Lung (tissue), 12 donors: ENCODE measurements around the gene PDXK. TPM values are rescaled to one million over a fixed set of nuclear protein-coding genes. Genes with fewer than 3 reads are reported as not detected.

Experiments used
- ATAC-seq: fragments of 200-7000 bp; cut with Tn5 transposase; one replicate; pipeline ENCODE4 v1.9.1; 2020; ENCODE audit warnings: moderate number of reproducible peaks; ENCODE audit not compliant: insufficient read depth, low FRiP score
- DNase-seq, 3 donors: peaks; one replicate each; pipeline ENCODE4 v3.0.0-alpha.2; 2013 to 2017
- H3K27ac ChIP-seq, 2 donors: one replicate each; pipeline ENCODE4 v1.5.1; 2013; ENCODE audit warnings: mild to moderate bottlenecking in 2 of 2, moderate library complexity in 2 of 2, control low read depth in 1 of 2, inconsistent platforms in 1 of 2, low read depth in 1 of 2, low read length in 1 of 2
- H3K27me3 ChIP-seq, 3 donors: one replicate each; pipeline ENCODE4 v1.5.1; 2013; ENCODE audit warnings: low read length in 2 of 3; ENCODE audit not compliant: control insufficient read depth in 3 of 3, insufficient read depth in 3 of 3
- H3K36me3 ChIP-seq, 4 donors: one replicate each; pipeline ENCODE4 v1.5.1; 2013; ENCODE audit warnings: low read length in 4 of 4, mild to moderate bottlenecking in 1 of 4, moderate library complexity in 1 of 4; ENCODE audit not compliant: control insufficient read depth in 4 of 4, insufficient read depth in 4 of 4
- H3K4me1 ChIP-seq, 5 donors: one replicate each; pipeline ENCODE4 v1.5.1; 2013; ENCODE audit warnings: low read length in 5 of 5, mild to moderate bottlenecking in 2 of 5, moderate library complexity in 1 of 5; ENCODE audit not compliant: control insufficient read depth in 5 of 5, insufficient read depth in 5 of 5
- H3K4me3 ChIP-seq: one replicate; pipeline ENCODE4 v1.5.1; 2013; ENCODE audit warnings: mild to moderate bottlenecking, control low read depth, moderate library complexity
- H3K9ac ChIP-seq, 2 donors: one replicate each; pipeline ENCODE4 v1.5.1; 2013; ENCODE audit warnings: low read length in 2 of 2, control low read depth in 1 of 2; ENCODE audit not compliant: insufficient read depth in 1 of 2
- H3K9me3 ChIP-seq, 4 donors: one replicate each; pipeline ENCODE4 v1.5.1; 2013; ENCODE audit warnings: low read length in 3 of 4, mild to moderate bottlenecking in 1 of 4, moderate library complexity in 1 of 4; ENCODE audit not compliant: control insufficient read depth in 4 of 4, insufficient read depth in 3 of 4
- WGBS, 2 donors: extraction: QIAGEN DNeasy Blood & Tissue Kit; methylation state at CpG; one replicate each; pipeline ENCODE4 v1.1.7; 2013; 5-methylcytosine and 5-hydroxymethylcytosine counted together
- polyA plus RNA-seq, 2 donors: library from polyadenylated mRNA; stranded (reverse); fragments of 200-250 nt; gene quantifications; one replicate each; pipeline ENCODE4 v1.2.1, GENCODE V29; 2013
- total RNA-seq, 2 donors: library from RNA; depleted of rRNA in 1 of 2; stranded (reverse); fragments of >200 nt in 1 of 2; gene quantifications; one replicate each; pipeline ENCODE4 v1.2.1, GENCODE V29; 2014 to 2021
- TF ChIP-seq, protein P1 (sequence below): IDR thresholded peaks from 2 replicates; pipeline ENCODE4 v1.5.1; 2012; ENCODE audit warnings: mild to moderate bottlenecking; ENCODE audit errors: control extremely low read depth, extremely low read depth
- donor health status: control.
- donor health status: control.
- donor health status: Bipolar disorder and iron deficiency.
- donor health status: healthy.
- donor health status: DM: yes; HTN: yes; CAD: no.

Gene PDXK
- total and polyA plus RNA-seq, 4 donors, result 62.7 to 276 (median 157) TPM

DNA sequence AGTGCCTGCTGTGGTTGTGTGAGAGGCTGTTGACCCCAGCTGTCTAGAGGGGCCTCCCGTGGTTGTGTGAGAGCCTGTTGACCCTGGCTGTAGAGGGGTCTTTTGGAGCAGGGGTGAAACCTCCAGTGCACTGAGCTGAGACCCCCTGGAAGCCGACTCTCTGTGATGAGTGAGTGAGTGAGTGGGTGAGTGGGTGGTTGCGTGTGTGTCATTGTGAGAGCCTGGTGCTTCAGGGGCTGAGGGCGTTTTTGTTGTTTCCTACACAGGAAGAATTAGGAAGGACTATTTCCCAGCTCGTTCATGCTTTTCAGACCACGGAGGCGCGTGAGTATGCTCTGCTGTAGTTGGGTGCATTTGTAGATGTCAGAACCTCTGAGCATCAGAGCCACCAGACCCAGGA is 73.5 kb downstream of the PDXK start:
- H3K27ac ChIP-seq, result no peak overlapping the region
- WGBS, 2 donors, result 87 to 96% methylated on average over 8 of the region's 8 CpGs
- H3K9ac ChIP-seq, result no peak overlapping the region
- no peaks in the 10 kb centered on the region for H3K27me3 ChIP-seq
- no peak overlapping the region for H3K4me3 ChIP-seq
- TF ChIP-seq, protein P1, sequence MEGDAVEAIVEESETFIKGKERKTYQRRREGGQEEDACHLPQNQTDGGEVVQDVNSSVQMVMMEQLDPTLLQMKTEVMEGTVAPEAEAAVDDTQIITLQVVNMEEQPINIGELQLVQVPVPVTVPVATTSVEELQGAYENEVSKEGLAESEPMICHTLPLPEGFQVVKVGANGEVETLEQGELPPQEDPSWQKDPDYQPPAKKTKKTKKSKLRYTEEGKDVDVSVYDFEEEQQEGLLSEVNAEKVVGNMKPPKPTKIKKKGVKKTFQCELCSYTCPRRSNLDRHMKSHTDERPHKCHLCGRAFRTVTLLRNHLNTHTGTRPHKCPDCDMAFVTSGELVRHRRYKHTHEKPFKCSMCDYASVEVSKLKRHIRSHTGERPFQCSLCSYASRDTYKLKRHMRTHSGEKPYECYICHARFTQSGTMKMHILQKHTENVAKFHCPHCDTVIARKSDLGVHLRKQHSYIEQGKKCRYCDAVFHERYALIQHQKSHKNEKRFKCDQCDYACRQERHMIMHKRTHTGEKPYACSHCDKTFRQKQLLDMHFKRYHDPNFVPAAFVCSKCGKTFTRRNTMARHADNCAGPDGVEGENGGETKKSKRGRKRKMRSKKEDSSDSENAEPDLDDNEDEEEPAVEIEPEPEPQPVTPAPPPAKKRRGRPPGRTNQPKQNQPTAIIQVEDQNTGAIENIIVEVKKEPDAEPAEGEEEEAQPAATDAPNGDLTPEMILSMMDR, result no peak
- no peak for ATAC-seq
- DNase-seq, result no peak
- no peaks in the 10 kb centered on the region for H3K9me3 ChIP-seq
- H3K4me1 ChIP-seq, result peaks cover 0 to 11% (median 5%) of the 10 kb centered on the region in 5 donors
- peaks cover 13 to 52% (median 23%) of the 10 kb centered on the region in 4 donors for H3K36me3 ChIP-seq

DNA sequence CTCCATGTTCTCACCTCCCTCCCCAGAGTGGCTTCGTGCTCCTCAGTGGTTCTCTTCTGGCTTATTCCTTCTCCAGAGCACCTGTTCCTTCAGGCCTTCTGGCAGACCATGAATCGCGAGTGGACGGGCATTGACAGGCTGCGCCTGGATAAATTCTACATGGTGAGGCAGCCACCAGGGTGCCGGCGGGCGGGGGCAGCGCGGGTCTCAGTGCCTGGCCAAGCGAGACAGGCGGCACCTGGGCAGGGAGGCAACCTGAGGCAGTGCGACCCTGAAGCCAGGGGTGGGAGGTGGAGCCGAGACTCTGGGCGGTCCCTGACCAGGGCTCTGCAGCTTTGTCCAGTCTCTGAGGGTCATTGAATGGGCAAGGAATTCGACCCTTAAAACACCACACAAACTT is 74.3 kb downstream of the PDXK start:
- H3K9me3 ChIP-seq, result no peaks in the 10 kb centered on the region
- ATAC-seq (no peak), DNase-seq (no peak)
- 96 to 99% methylated on average over 16 of the region's 16 CpGs for WGBS, 2 donors
- TF ChIP-seq, protein P1, result no peak
- H3K4me3 ChIP-seq, result no peak overlapping the region
- peaks cover 0 to 11% (median 5%) of the 10 kb centered on the region in 5 donors for H3K4me1 ChIP-seq
- H3K36me3 ChIP-seq, result peaks cover 14 to 60% (median 29%) of the 10 kb centered on the region in 4 donors
- no peaks in the 10 kb centered on the region for H3K27me3 ChIP-seq
- no peak overlapping the region for H3K27ac ChIP-seq
- no peak overlapping the region for H3K9ac ChIP-seq

- WGBS, 2 donors, result 85 to 92% methylated on average over 12 of the region's 12 CpGs
- H3K4me1 ChIP-seq, result peaks cover 0 to 11% (median 5%) of the 10 kb centered on the region in 5 donors
- H3K9me3 ChIP-seq, result no peaks in the 10 kb centered on the region
- no peak overlapping the region for H3K4me3 ChIP-seq
- H3K36me3 ChIP-seq, result peaks cover 21 to 70% (median 34%) of the 10 kb centered on the region in 4 donors
- TF ChIP-seq, protein P1, result no peak
- no peaks in the 10 kb centered on the region for H3K27me3 ChIP-seq
- no peak overlapping the region for H3K9ac ChIP-seq
- no peak for ATAC-seq
- no peak for DNase-seq
- no peak overlapping the region for H3K27ac ChIP-seq
Observed at GRCh38 chr21:43794311-43794710, 75.4 kb downstream of the PDXK start.

- Histone ChIP-seq H3K4me3 (no peak overlapping the region), H3K36me3 (peaks cover 23 to 75% (median 36%) of the 10 kb centered on the region in 4 donors), H3K27ac (no peak overlapping the region), H3K9me3 (no peaks in the 10 kb centered on the region), H3K9ac (no peak overlapping the region), H3K27me3 (no peaks in the 10 kb centered on the region), H3K4me1 (peaks cover 0 to 11% (median 5%) of the 10 kb centered on the region in 5 donors)
- WGBS, 2 donors, result 93 to 95% methylated on average over 14 of the region's 14 CpGs
- DNase-seq (no peak), ATAC-seq (no peak)
- TF ChIP-seq, protein P1, result no peak
Observed at GRCh38 chr21:43794857-43795256, 75.9 kb downstream of the PDXK start.
